ENCODE results near the gene TSPAN33. TPM values are rescaled to one million over a fixed set of nuclear protein-coding genes. Genes with fewer than 3 reads are reported as not detected.

The TSPAN33 gene
- total and polyA plus RNA-seq, 2 of the 13 experiments (the other 11 are each of a cell fraction or from before 2014, with no cell fraction given), result 15.3 to 16.5 TPM

DNA sequence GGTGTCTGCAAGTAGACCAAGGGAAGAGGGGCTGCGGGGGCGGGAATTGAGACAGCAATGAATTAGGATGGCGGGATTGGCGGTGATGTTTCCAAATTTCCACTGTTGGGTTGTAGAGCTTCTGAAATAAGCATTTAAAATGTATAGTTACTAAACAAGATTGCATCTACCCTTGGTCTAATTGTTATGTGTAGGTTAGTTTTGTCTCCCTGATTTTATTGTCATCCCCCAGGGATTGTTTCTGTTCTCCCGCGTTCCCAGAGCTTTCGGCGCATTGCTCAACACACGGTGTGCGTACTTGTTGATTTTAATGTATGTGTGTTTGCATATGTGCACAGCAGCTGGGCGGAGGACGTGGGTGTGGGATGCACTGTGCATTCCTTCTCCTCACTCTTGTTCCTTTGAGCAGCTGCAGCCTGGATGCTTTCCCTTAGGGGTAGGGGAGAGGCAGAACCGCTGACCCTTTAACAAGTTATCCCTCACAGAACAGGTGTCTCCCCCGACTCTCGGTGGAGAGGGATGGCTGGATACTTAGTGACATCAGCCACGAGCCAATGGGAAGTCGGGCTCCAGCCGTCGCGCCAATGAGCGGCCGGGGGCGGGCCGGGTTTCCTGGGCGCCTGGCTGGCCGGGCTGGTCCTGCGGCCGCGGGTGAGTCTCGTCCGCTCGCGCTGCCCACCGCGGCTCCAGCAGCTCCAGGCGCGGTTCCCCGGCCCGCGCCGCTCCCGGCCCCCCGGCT is at the start of gene TSPAN33 (continued):
- TF ChIP-seq, protein P1, sequence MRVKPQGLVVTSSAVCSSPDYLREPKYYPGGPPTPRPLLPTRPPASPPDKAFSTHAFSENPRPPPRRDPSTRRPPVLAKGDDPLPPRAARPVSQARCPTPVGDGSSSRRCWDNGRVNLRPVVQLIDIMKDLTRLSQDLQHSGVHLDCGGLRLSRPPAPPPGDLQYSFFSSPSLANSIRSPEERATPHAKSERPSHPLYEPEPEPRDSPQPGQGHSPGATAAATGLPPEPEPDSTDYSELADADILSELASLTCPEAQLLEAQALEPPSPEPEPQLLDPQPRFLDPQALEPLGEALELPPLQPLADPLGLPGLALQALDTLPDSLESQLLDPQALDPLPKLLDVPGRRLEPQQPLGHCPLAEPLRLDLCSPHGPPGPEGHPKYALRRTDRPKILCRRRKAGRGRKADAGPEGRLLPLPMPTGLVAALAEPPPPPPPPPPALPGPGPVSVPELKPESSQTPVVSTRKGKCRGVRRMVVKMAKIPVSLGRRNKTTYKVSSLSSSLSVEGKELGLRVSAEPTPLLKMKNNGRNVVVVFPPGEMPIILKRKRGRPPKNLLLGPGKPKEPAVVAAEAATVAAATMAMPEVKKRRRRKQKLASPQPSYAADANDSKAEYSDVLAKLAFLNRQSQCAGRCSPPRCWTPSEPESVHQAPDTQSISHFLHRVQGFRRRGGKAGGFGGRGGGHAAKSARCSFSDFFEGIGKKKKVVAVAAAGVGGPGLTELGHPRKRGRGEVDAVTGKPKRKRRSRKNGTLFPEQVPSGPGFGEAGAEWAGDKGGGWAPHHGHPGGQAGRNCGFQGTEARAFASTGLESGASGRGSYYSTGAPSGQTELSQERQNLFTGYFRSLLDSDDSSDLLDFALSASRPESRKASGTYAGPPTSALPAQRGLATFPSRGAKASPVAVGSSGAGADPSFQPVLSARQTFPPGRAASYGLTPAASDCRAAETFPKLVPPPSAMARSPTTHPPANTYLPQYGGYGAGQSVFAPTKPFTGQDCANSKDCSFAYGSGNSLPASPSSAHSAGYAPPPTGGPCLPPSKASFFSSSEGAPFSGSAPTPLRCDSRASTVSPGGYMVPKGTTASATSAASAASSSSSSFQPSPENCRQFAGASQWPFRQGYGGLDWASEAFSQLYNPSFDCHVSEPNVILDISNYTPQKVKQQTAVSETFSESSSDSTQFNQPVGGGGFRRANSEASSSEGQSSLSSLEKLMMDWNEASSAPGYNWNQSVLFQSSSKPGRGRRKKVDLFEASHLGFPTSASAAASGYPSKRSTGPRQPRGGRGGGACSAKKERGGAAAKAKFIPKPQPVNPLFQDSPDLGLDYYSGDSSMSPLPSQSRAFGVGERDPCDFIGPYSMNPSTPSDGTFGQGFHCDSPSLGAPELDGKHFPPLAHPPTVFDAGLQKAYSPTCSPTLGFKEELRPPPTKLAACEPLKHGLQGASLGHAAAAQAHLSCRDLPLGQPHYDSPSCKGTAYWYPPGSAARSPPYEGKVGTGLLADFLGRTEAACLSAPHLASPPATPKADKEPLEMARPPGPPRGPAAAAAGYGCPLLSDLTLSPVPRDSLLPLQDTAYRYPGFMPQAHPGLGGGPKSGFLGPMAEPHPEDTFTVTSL (CRISPR knock-in tag; IDR thresholded peaks at IDR 0.05; ENCODE audit: borderline replicate concordance), result no peak
- TF ChIP-seq, protein P2, sequence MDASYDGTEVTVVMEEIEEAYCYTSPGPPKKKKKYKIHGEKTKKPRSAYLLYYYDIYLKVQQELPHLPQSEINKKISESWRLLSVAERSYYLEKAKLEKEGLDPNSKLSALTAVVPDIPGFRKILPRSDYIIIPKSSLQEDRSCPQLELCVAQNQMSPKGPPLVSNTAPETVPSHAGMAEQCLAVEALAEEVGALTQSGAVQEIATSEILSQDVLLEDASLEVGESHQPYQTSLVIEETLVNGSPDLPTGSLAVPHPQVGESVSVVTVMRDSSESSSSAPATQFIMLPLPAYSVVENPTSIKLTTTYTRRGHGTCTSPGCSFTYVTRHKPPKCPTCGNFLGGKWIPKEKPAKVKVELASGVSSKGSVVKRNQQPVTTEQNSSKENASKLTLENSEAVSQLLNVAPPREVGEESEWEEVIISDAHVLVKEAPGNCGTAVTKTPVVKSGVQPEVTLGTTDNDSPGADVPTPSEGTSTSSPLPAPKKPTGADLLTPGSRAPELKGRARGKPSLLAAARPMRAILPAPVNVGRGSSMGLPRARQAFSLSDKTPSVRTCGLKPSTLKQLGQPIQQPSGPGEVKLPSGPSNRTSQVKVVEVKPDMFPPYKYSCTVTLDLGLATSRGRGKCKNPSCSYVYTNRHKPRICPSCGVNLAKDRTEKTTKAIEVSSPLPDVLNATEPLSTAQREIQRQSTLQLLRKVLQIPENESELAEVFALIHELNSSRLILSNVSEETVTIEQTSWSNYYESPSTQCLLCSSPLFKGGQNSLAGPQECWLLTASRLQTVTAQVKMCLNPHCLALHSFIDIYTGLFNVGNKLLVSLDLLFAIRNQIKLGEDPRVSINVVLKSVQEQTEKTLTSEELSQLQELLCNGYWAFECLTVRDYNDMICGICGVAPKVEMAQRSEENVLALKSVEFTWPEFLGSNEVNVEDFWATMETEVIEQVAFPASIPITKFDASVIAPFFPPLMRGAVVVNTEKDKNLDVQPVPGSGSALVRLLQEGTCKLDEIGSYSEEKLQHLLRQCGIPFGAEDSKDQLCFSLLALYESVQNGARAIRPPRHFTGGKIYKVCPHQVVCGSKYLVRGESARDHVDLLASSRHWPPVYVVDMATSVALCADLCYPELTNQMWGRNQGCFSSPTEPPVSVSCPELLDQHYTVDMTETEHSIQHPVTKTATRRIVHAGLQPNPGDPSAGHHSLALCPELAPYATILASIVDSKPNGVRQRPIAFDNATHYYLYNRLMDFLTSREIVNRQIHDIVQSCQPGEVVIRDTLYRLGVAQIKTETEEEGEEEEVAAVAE (CRISPR knock-in tag; IDR thresholded peaks at IDR 0.05; ENCODE audit: borderline replicate concordance), result no peak
- TF ChIP-seq ZFP1 (CRISPR knock-in tag; IDR thresholded peaks at IDR 0.05) (no peak), TOE1 (CRISPR knock-in tag; IDR thresholded peaks at IDR 0.05) (no peak), STAG1 (CRISPR knock-in tag; IDR thresholded peaks at IDR 0.05) (no peak), NR1H2 (CRISPR knock-in tag; IDR thresholded peaks at IDR 0.05; ENCODE audit: borderline replicate concordance, low read depth) (no peak), ATAD3A (CRISPR knock-in tag; IDR thresholded peaks at IDR 0.05) (no peak), MEIS2 (CRISPR knock-in tag; IDR thresholded peaks at IDR 0.05) (no peak), NAIF1 (CRISPR knock-in tag; IDR thresholded peaks at IDR 0.05; ENCODE audit: borderline replicate concordance) (no peak), ZNF468 (CRISPR knock-in tag; IDR thresholded peaks at IDR 0.05) (no peak), POGZ (CRISPR knock-in tag; IDR thresholded peaks at IDR 0.05) (no peak)
- TF ChIP-seq, protein P3, sequence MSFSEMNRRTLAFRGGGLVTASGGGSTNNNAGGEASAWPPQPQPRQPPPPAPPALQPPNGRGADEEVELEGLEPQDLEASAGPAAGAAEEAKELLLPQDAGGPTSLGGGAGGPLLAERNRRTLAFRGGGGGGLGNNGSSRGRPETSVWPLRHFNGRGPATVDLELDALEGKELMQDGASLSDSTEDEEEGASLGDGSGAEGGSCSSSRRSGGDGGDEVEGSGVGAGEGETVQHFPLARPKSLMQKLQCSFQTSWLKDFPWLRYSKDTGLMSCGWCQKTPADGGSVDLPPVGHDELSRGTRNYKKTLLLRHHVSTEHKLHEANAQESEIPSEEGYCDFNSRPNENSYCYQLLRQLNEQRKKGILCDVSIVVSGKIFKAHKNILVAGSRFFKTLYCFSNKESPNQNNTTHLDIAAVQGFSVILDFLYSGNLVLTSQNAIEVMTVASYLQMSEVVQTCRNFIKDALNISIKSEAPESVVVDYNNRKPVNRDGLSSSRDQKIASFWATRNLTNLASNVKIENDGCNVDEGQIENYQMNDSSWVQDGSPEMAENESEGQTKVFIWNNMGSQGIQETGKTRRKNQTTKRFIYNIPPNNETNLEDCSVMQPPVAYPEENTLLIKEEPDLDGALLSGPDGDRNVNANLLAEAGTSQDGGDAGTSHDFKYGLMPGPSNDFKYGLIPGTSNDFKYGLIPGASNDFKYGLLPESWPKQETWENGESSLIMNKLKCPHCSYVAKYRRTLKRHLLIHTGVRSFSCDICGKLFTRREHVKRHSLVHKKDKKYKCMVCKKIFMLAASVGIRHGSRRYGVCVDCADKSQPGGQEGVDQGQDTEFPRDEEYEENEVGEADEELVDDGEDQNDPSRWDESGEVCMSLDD (CRISPR knock-in tag; IDR thresholded peaks at IDR 0.05; ENCODE audit: borderline replicate concordance), result no peak
- TF ChIP-seq, protein P4, sequence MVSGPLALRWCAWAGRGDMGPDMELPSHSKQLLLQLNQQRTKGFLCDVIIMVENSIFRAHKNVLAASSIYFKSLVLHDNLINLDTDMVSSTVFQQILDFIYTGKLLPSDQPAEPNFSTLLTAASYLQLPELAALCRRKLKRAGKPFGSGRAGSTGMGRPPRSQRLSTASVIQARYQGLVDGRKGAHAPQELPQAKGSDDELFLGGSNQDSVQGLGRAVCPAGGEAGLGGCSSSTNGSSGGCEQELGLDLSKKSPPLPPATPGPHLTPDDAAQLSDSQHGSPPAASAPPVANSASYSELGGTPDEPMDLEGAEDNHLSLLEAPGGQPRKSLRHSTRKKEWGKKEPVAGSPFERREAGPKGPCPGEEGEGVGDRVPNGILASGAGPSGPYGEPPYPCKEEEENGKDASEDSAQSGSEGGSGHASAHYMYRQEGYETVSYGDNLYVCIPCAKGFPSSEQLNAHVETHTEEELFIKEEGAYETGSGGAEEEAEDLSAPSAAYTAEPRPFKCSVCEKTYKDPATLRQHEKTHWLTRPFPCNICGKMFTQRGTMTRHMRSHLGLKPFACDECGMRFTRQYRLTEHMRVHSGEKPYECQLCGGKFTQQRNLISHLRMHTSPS (CRISPR knock-in tag; IDR thresholded peaks at IDR 0.05; ENCODE audit: low read depth), result no peak
- TF ChIP-seq, protein P5, sequence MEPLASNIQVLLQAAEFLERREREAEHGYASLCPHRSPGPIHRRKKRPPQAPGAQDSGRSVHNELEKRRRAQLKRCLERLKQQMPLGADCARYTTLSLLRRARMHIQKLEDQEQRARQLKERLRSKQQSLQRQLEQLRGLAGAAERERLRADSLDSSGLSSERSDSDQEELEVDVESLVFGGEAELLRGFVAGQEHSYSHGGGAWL (CRISPR knock-in tag; IDR thresholded peaks at IDR 0.05), result no peak

Data from HepG2 (cell line).